ENCODE measurements around the gene PSMA3.
A peak's percentile ranks its signal among the peaks of the same experiment; 100 is the strongest.

PSMA3 gene

GRCh38 chr14:58291646-58292045 is 47.0 kb downstream of the PSMA3 start:
- H3K27ac Mint-ChIP-seq, result no peak overlapping the region
- no peak for TF ChIP-seq CTCF (IDR thresholded peaks at IDR 0.05)
- no peak for DNase-seq
- peaks cover 19% of the 10 kb centered on the region for H3K4me1 Mint-ChIP-seq
- H3K9me3 Mint-ChIP-seq, result no peaks in the 10 kb centered on the region
- peaks cover 4% of the 10 kb centered on the region for H3K27me3 Mint-ChIP-seq (ENCODE audit: low read depth, poor library complexity)
- no peak overlapping the region for H3K4me3 Mint-ChIP-seq
- H3K36me3 Mint-ChIP-seq (ENCODE audit: low read depth), result peaks cover 86% of the 10 kb centered on the region

DNA sequence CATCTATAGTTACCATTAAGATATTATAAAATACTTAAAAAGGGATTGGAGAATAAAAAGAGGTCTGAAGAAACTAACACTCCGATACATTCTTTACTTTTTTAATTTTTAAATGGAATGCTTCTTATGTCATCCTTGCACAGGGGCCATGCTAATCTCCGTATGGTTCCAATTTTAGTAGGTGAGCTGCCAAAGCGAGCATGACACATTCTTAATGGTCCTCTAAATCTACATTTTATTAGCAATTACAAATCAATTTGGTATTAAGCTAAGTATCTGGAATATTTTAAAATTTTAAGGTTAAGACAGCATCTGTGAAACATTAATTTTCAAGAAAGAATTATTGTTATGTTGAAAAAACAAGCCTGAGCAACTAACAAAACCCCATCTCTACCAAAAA is 47.5 kb downstream of the PSMA3 start:
- Mint-ChIP-seq H3K27me3 (ENCODE audit: low read depth, poor library complexity) (peaks cover 4% of the 10 kb centered on the region), H3K9me3 (no peaks in the 10 kb centered on the region), H3K4me1 (peaks cover 23% of the 10 kb centered on the region), H3K4me3 (no peak overlapping the region), H3K36me3 (ENCODE audit: low read depth) (peaks cover 80% of the 10 kb centered on the region), H3K27ac (no peak overlapping the region)
- DNase-seq, result no peak
- TF ChIP-seq CTCF (IDR thresholded peaks at IDR 0.05), result no peak

DNA sequence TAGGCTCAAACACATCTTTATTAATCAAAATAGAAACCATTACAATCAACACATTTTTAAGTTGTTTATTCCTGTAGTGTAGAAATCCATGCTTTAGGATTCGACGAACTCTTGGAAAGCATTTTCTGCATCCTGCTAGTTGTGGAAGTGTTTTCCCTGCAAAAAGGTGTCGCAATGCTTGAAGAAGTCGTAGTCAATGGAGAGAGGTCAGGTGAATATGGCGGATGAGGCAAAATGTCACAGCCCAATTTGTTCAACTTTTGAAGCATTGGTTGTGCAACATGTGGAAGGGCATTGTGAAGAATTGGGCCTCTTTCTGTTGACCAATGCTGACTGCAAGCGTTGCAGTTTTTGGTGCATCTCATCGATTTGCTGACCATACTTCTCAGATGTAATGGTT is 49.6 kb downstream of the PSMA3 start:
- no peak for DNase-seq
- Mint-ChIP-seq H3K4me1 (peaks cover 23% of the 10 kb centered on the region), H3K36me3 (ENCODE audit: low read depth) (peaks cover 62% of the 10 kb centered on the region), H3K4me3 (peak overlapping the region; percentile 19), H3K27ac (no peak overlapping the region), H3K9me3 (no peaks in the 10 kb centered on the region), H3K27me3 (ENCODE audit: low read depth, poor library complexity) (no peaks in the 10 kb centered on the region)
- no peak for TF ChIP-seq CTCF (IDR thresholded peaks at IDR 0.05)

GRCh38 chr14:58296726-58297125 is 52.1 kb downstream of the PSMA3 start:
- Mint-ChIP-seq H3K9me3 (no peaks in the 10 kb centered on the region), H3K27me3 (ENCODE audit: low read depth, poor library complexity) (no peaks in the 10 kb centered on the region), H3K36me3 (ENCODE audit: low read depth) (peaks cover 47% of the 10 kb centered on the region), H3K27ac (peak overlapping the region; percentile 61), H3K4me1 (peaks cover 35% of the 10 kb centered on the region), H3K4me3 (no peak overlapping the region)
- no peak for DNase-seq
- no peak for TF ChIP-seq CTCF (IDR thresholded peaks at IDR 0.05)

- DNase-seq, result peak; percentile 34
- no peak for TF ChIP-seq CTCF (IDR thresholded peaks at IDR 0.05)
- no peaks in the 10 kb centered on the region for H3K9me3 Mint-ChIP-seq
- peaks cover 35% of the 10 kb centered on the region for H3K4me1 Mint-ChIP-seq
- H3K36me3 Mint-ChIP-seq (ENCODE audit: low read depth), result peaks cover 50% of the 10 kb centered on the region
- no peak overlapping the region for H3K4me3 Mint-ChIP-seq
- no peak overlapping the region for H3K27ac Mint-ChIP-seq
- H3K27me3 Mint-ChIP-seq (ENCODE audit: low read depth, poor library complexity), result no peaks in the 10 kb centered on the region
Measured at GRCh38 chr14:58297412-58297761, 52.7 kb downstream of the PSMA3 start.

DNA sequence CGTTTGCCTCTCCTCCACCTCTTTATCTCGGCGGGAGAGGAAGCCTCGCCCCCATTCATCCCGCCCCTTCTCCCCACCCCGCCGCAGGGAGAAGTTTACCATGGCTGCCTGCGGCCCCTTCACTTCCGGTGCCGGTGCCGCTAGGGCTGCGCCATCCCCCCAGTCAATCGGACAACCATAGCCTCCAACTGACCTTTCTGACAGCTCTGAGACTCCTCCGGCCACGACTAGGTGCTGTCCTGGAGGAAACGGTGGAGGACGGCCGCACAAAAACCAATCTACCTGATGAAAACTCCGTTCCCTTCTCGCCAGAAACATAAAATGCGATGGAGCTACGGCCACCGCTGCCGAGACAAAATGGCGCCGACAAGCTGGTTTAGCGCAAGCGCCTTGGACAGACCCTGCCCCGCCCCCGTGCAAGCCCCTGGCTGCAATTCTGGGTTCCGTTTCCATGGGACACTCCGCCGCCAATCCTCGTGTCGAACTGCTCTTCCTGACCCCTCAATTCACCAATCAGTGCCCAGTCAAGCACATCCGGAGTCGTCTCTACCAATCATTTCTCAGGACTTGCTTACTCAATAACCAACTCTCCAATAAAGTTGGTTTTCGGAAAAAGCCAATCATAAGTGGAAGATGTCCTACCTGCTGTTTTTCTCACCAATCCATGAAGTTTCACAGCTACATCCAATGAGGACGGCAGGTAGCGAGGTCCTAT is 53.3 kb downstream of the PSMA3 start:
- no peak for TF ChIP-seq CTCF (IDR thresholded peaks at IDR 0.05)
- Mint-ChIP-seq H3K9me3 (no peaks in the 10 kb centered on the region), H3K27ac (no peak overlapping the region), H3K4me1 (peaks cover 35% of the 10 kb centered on the region), H3K4me3 (no peak overlapping the region), H3K36me3 (ENCODE audit: low read depth) (peaks cover 48% of the 10 kb centered on the region), H3K27me3 (ENCODE audit: low read depth, poor library complexity) (no peaks in the 10 kb centered on the region)
- peak; percentile 98 for DNase-seq

All from nephron progenitor cell (in vitro differentiated cells).